Effector CD8-positive, alpha-beta T cell (primary cell): ENCODE data around the gene PINLYP.

Source experiments
- DNase-seq: peaks from one replicate; lab custom pipeline; 2025; lab: John Stamatoyannopoulos, UW

Gene PINLYP

DNA sequence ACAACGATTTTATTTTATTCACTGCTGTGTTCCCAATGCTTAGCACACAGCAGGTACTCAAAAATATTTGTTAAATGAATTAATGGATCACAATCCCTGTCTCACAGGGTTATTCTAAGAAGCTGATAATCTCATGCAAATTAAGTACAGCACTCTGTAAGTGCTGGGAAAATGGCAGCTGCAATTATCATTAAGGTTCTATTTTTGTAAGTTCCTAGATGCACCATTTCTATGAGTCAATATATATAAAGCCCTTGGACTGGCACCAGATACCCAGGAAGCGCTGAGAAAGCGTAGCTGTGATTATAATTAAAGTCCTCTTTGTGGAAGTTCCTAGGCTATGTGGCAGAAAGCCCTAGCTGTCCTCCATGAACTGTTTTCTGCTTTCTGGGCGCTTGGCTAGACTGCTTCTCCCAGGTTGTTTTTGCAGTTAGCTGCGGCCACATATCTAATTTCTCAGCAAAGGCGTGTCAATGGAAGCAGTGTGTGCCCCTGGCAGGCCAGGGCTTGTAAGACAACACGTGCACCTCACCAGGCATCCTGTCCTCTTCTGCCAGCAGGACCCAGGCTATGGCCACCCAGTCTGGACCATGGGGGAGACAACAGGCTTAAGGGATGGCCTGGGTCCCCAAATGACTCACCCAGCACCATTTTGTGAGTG is 31.1 kb downstream of the PINLYP start:
- DNase-seq = no peak

DNA sequence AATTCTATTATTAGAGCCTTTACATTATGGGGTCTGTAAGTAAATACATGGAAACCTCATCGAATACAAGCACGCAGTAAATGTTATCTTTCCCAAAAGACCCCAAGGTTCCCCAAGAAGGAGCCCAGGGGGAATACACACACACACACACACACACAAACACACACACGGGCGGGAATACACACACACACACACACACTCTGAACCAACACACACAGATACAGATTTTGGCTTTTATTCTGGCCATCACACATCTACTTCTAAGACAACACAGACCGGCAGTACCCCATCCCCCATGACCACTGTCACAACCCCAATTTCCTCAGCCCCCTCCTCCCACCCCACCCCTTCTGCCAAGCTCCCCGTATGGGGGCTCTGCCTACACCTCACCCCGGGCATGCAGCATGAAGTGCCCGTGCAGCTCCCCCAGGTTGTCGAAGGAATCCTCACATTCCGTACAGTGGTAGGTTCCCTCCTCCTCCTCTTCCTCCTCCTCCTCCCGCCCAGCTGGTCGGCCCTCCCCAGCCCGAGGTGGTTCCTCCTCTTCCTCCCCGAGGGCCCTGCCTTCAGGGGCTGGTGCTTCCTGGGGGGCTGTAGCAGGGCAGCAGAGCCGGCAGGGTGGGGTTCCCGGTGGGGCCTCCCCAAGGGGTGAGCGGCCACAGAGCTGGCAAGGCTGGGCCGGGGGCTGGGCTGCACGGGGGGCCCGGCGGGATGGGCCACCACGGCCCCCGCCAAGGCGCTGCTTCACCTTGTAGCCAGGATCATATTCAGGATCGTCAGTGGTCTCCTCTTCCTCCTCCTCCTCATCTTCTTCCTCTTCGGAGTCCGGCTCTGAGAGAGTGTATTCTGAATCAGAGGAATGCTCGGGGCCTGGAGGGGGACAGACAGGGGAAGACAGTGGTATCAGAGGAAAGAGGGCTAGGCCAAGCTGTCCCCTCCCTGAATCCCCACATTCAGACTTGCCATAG is 31.9 kb downstream of the PINLYP start:
- no peak for DNase-seq

DNA sequence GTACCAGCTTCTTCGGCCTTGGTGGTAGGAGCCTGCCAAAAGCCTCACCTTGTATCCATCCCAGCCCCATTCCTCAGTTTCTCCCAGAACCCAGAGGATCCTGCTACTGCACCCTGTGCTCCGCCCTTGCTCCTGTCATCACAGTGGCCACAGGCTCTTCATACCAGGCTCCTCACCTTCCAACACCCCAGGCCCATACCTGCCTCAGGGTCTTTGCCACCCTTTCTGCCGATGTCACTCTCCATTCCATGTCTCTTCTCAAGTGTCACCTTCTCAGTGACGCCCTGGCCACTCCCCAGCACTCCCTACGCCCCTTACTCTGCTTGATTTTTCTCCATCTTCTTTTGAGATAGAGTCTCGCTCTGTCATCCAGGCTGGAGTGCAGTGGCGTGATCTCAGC is 34.3 kb downstream of the PINLYP start:
- DNase-seq = no peak

DNA sequence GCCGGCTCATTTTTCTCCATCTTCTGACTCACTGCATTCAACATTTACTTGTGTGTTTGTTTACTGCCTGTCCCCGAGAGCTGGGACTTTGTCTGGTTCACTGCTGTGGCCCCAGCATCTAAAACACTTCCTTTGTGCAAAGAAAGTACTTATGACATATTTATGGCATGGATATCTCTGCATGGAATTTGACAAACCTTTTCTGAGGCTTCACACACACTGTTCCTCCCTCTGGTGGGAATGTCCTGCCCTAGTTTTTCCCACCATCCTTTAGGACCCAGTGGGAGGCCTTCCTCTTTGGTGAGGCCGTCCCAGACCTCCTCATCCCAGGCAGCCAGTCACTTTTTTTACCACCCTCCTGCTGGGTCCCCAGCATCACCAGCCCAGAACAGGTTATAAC is 34.9 kb downstream of the PINLYP start:
- DNase-seq = no peak

DNA sequence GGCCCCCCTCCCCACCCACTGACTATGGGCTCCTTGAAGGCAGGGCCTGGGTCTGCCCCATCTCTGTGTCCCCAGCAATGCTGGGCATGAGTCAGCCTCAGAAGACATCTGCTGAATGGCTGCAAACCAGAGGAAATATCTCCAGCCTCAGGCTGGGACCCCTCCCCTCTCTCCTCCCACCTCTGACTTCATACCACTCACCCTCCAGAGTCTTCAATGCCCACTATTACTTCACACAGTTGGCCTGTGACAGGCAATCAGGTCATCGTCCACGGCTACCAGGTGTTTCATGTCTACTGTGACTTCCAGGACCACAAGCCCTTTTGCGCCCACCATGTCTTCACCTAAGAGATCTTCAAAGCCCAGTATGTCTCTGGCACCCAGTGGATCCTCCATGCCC is 36.2 kb downstream of the PINLYP start, which contains the start of gene SRRM5:
Gene SRRM5 (plus strand): TSS at position 301 of the 400 bp plus-strand sequence. CDS start 34 bp downstream, at position 335.
- DNase-seq = no peak

DNA sequence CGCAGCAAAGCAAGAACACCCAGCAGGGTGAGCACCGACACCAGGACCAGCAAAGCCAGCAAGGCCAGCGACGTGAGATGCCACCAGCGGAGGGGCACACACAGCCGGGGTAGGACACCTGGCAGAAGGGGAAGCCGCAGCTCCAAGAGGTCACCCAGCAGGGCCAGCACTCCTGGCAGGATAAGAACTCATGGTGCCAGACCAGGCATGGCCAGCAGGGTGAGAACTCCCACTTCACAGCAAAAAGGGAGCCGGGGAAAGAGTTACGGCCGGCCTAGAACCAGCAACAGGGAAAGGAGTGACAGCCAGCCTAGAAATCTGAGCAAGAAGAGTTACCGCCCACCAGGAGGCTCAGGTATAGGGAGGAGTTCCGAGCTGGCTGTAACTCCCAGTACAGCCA is 36.8 kb downstream of the PINLYP start:
- DNase-seq = no peak

DNA sequence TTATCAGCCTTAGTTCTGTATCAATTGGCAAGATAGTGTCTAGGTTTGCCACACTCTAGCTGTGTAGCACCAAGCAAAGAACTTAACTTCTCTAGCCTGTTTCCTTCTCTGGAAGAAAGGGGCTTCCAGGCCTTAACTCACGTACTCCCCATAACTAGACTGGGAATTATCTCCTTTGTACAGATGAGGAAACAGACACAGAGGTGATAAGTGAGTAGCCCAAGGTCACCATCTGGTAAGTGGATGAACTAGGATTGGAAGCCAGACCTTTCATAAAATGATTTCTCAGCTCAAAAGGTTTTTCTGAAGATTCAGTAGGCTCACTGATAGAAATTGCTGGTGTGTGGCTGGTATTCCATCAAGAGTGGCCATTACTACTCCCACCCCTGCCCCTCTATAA is 40.7 kb downstream of the PINLYP start:
- DNase-seq = no peak

DNA sequence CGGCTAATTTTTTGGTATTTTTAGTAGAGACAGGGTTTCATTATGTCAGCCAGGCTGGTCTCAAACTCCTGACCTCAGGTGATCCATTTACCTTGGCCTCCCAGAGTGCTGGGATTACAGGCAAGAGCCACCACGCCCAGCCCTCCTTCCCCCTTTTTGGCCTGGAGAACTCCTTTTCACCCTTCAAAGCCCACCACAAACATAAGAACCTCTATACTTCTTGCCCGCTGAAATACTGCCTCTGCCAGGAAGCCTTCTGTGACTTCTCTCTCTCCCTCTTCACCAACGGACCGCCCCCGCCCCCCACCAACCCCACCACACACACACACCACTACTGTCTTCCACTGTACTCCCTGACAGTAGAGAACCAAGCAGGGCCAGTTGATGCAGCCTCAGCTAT is 41.4 kb downstream of the PINLYP start:
- DNase-seq = no peak

DNA sequence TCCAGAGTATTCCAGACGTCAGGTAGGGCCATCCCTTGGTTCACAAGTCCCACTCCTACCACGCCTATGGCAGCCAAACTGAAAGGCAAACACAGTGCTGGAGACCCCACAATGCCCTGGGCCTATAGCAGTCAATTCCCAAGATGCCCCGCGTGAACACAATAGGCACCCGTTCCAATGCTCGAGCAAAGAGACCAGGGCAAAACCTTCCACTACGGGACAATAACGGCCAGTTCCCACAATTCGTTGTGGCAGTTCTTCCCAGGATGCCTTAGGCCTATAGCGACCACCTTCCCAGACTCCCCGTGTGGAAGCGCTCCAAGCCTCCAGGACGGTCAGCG is 43.3 kb downstream of the PINLYP start:
- DNase-seq = no peak

DNA sequence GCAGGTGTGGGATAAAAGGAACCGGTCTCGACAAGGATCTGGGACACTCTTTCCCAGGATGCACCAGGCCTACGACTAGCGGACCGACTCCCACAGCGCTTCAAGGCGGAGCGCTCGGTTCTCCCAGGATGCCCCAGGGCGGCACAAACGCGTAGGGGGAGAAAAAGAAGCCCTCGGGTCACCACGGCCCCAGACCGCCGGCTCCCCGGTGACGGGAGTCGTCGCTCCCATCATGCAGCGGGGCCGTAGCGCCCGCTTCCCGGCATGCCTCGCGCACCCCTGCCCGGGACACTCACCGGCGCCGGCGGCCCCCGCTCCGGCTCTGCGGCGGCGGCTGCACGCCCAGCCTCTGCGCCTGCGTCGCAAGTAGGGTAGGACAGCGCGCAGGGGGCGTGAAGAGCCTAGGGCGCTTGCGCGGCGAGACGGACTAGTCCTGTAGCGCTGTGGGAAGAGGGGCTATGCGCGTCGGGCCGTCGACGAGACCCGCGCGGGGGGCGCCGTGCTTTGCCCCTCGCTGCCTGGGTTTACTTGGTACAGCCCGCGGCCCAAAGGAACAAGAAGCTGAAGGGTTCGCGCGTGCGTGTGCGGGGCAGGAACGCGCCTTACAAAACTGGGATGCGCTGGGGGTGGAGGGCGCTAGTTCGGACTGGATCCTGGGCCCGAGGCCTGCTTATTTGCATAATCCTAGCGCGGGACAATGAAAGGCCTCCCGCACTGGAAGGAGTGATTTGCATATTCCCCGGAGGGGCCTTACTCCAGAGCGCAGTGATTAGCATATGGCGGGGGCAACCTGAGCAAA is 43.9 kb downstream of the PINLYP start, which contains the start of gene ZNF428:
Gene ZNF428 (minus strand): TSS at position 368 of the 799 bp plus-strand sequence. CDS start 5,325 bp downstream, outside the sequence.
- peak; percentile 84 for DNase-seq

DNA sequence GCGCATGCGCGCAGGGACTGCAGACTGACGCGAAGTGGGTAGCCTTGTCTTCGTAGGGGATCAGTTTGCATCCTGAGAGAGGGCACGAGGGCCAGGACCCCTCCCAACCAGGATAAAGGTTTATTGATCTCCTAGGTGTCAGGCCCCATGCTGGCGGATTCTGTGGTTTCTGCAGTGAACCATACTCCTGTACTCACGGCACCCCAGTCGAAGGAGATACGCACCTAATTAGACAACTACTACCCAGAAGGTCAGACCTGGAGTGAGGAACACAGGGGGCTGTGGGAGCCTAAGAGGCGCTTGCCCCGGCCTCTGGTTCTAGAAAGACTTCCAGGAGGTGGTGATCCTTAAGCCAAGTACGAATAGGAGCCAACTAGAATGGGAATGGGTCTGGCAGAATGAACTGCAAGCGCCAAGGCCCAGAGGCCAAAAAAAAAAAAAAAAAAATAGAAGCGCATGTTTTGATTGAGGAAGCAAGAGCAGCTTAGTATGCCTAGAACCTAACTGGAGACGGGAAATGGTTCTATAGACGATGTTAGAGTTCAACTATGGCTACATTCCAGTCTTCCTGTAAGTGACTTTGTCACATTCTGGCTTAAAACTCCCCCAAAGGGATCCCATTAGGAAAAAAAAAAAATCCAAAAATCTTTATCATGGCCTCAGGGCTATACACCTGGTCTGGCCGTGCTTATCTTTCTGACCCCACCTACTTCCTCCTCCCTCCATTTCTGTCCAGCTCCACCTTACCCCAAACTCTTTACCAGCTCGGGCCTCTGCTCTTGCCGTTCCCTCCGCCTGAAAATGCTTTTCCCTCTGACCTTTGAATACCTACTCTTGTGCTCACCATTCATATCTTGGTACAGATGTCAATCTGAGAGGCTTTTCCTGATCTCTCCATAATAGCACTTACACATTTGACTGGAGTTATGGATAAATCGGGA is 44.7 kb downstream of the PINLYP start:
- DNase-seq = no peak

DNA sequence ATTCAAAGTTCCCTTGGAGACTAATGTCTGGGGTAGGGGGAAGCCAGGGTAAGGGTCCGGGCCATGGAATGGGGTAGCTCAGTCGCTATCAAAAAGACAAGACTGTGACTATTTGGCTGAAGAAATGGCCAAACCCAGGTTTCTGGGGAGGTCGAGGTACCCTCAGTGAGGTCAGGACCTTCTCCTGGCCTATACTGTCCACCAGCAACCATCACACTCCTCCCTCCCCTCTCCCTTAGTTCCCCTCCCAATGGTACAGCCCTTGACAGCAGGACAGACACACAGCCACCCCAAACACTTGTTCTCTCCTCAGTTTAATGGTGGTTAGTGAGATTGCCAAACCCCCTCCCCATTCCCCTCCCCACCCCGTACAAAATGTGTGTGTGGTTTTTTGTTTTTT is 46.5 kb downstream of the PINLYP start:
- no peak for DNase-seq

DNA sequence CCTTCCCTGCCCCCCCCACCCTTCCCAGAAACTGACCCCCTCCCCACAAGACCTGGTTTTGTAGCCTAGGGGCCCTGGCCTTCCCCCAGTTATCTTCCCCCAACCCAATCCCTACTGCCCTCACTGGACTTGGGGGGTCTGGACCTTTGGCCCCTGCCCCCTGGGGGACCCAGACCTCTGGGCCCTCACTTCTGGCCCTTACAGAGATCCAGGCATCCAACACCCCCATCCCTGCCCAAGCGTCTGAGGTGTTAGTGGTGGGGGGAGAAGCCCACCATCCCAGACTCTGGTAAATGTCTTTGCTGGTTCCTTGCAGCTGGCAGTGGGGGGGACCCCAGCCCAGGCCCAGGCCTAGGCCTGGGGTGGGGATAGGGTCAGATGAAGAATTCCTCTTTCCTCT is 47.4 kb downstream of the PINLYP start:
- DNase-seq = no peak

DNA sequence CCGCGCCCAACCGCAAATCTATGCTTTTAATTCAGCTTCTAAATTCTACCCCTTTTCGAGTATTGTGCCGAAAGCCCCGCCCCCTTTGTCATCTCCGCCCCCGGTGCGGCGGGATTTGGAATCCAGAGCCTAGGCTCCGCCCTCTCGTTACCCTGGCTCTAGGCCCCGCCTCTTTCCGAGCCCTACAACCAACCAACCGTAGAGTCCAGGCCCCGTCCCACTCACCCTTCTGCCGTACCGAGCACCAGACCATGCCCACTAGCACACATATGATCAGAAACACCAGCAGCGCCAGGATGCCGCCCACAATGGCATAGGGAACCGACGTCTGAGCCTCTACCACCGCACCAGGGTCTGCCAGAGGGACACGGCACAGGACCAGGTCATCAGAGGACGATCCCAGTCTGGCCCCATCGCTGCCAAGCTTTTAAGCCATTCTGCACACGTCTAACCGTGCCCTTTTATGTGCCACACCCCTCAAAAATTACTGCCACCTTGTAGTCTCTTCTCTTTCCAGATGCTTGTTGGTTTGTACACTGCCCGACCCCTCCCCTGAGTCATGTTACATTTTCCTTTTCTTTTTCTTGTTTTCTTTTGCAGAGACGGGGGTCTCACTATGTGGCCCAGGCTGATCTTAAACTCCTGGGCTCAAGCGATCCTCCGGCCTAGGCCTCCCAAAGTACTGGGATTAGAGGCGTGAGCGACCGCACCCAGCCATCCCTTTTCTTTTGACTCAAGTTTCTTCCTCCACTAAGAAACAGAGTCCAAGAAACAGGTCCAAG is 48.5 kb downstream of the PINLYP start:
- DNase-seq = no peak

DNA sequence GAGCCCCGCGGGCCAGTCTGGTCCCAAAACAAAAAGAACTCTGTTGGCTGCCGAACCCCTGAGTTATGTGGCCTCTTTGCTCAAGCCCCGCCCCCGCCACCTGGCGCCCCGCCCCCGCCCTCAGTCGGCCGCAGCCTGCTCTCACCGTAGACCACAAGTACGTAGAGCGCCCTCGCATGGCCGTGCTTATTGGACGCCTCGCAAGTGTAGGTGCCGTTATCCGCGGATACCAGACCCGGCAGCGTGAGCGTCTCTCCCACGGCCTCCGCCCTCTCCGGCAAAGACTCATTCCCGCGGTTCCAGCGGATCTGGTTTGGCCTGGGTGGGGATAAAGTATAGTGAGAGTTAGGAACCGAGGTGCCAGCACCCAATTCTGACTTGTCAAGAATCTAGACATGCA is 49.3 kb downstream of the PINLYP start:
- peak; percentile 81 for DNase-seq

DNA sequence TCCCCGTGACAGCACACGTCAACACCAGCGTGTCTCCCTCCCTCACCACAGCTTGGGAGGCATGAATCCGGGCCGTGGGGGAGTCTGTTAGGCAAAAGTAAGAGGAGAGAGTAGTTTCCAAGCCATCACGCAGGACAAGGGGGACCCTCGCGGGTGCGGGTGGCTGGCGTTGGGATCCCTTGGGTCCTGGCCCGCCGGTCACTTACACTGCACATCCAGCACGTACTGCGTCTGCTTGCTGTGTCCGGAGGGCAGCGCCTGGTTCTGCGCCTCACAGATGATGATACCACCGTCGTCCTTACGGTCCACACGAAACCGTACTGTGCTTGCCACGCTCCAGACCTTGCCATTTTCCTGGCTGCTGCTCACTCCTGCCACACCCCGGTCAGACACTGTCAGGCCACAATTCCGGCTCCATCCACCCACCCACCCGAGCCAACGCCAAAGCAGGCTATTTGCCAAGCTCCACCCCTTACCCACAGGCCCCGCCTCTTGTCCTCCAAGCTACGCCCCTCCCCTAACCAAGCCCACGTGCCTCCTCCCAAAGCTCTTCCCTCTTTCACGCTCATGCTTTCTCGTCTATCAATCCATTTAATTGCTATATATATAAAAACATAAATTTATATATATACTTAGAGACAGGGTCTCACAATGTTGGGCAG is 50.4 kb downstream of the PINLYP start:
- peak; percentile 5 for DNase-seq

DNA sequence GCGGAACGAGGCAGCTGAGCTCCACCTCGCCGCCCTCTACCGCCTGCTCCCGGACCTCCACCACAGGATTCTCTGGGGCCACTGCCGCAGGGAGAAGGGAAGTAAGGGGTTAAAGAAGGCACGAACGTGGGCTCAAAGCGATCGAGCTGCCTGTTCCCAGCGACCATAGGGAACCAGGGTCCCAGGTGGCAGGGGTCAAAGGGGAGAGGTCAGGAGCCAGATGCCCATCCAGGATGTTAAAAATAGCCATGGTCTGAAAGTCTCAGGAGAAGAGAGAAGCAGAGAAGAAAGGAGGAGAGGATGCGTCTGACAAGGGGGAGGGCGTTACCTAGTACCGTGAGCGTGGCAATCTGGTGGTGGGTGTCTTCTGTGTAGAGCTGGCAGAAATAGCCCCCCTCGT is 51.2 kb downstream of the PINLYP start:
- DNase-seq = no peak

DNA sequence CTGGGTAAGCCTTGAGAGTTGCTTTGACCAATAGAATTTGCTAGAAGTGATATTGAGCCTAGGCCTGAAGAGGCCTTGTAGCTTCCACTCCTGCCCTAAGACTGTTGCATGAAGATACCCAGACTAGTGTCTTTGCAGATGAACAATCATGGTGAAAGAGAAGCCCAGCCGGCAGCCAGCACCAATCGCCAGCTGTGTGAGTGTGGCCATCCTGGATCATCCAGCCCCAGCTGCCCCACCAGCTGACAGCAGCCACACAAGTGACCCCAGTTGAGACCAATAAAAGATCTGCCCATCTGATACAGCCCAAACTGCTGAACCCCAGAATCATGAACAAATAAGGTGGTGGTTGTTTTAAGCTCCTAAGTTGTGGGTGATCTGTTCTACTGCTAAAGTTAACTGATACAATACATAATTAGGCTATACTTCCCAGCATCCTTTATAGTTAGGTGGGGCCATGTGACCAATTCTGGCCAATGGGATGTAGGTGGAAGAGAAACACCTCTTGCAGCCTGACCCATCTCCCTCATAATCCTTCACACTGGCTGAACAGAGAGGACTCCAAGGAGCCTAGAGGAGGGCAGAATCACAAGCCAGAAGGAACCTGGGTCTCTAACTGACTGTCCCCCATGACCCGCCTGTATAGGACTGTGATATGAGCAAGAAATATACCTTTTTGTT is 53.2 kb downstream of the PINLYP start:
- DNase-seq = no peak

DNA sequence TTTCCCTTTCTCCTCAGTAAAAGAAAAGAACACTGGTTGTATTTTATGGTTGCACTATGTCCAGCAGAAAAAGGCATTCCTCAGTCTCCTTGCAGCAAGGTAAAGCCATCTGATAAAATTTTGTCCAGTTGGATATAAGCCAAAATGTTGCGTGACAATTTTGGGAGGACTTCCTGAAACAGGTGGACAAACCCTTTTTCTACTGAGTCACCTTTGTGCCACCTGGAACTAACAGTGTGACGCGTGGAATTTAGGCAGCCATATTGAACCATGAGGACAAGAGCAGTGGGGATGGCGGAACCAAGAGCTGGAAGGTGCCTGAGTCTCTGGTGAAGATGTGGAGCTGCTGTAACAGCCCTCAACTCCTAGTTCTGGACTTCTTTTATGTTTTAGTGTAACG is 55.9 kb downstream of the PINLYP start:
- no peak for DNase-seq
